SK-N-MC (cell line): Measurements from ENCODE around the gene DOCK10.
A peak's percentile ranks its signal among the peaks of the same experiment; 100 is the strongest.

Experiments
- EZH2 ChIP-seq: fragments of 200-600 bp; sonication (generic); IDR thresholded peaks from one replicate; pipeline ENCODE4 v1.6.1; 2017; ENCODE audit warnings: antibody characterized with exemption
- POLR2AphosphoS5 ChIP-seq: IDR thresholded peaks from 2 replicates; pipeline ENCODE4 v1.6.1; 2012; ENCODE audit warnings: mild to moderate bottlenecking, low read depth, low read length, borderline replicate concordance

DNA sequence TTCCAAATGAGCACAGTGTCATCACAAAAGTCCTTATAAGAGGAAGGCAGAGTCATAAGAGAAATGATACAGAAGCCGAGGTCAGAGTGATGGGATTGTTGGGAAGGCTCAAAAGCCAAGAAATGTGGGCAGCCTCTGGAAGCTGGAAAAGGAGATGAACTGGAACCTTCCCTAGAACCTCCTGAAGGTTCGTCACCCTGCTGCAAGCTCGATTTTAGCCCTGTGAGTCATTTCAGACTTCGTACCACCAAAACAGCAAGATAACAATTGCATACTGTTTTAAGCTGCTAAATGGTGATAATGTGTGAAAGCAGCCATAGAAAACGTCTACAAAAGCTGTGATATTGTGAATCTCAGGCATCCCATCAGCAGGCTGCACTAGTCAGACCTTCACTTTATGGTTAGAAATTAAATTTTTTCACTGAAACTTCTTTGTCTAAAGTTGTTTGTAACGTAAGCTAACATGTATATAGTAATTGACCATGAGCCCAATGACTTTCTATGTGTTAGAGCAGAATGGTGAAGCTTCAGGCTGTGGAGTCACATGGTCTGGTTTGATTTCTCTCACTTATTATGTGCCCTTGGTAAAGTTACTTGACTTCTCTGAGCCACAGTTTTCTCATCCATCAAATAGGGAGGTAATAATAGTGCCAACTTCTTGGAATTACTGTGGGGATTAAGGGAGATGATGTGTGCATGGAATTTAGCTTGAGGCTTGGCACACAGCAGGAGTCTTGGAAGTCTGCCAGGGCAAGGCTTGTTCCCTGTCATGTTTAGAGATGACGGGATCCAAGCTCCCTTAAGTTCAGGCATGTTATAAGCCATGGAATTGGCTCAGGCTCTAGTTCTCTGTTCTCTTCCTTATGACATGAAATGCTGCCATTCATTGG lies 194.1 kb downstream of the DOCK10 start:
- no peak for TF ChIP-seq EZH2
- peak; percentile 24; the same call in 1 of the 2 replicates for TF ChIP-seq POLR2AphosphoS5
